Measurements from ENCODE around the gene SAPCD1. TPM values are rescaled to one million over a fixed set of nuclear protein-coding genes. Genes with fewer than 3 reads are reported as not detected.

The SAPCD1 gene
- total RNA-seq, 2 donors from 2014 or later, result 1.7 to 8.9 TPM

- H3K27ac ChIP-seq, result no peak within 1 kb of the TSS
- intact Hi-C loops (cut with DNase I), result no loop called here
- TF ChIP-seq CTCF (IDR thresholded peaks at IDR 0.05), result no peak
These were observed 39.0 kb upstream of the SAPCD1 start, which contains the start of gene MPIG6B for GRCh38 chr6:31723245-31723979. Gene MPIG6B, plus strand, starts transcription at chr6:31723373. Its CDS starts 11 bp downstream, at chr6:31723384.

GRCh38 chr6:31723980-31724691, 38.3 kb upstream of the SAPCD1 start:
- H3K4me1 ChIP-seq, result peaks cover 13% of the 10 kb centered on the region
- no peak for TF ChIP-seq CTCF (IDR thresholded peaks at IDR 0.05)
- no peaks in the 10 kb centered on the region for H3K9me3 ChIP-seq

More at GRCh38 chr6:31723245-31723979, 39.0 kb upstream of the SAPCD1 start, which contains the start of gene MPIG6B:
- Histone ChIP-seq H3K4me1 (peaks cover 13% of the 10 kb centered on the region), H3K36me3 (no peaks in the 10 kb centered on the region), H3K27me3 (no peaks in the 10 kb centered on the region), H3K9me3 (no peaks in the 10 kb centered on the region), H3K4me3 (no peak within 1 kb of the TSS), H3K9ac (ENCODE audit: low read depth in 2 of 2, low read length in 2 of 2) (no peak within 1 kb of the TSS)
- DNase-seq, result no peak

GRCh38 chr6:31725502-31726350, 36.7 kb upstream of the SAPCD1 start:
- H3K36me3 ChIP-seq, result no peaks in the 10 kb centered on the region
- H3K4me3 ChIP-seq, result no peak overlapping the region
- no peaks in the 10 kb centered on the region for H3K9me3 ChIP-seq
- no peak overlapping the region for H3K9ac ChIP-seq (ENCODE audit: low read depth in 2 of 2, low read length in 2 of 2)
- H3K27ac ChIP-seq, result no peak overlapping the region
- no peak for TF ChIP-seq CTCF (IDR thresholded peaks at IDR 0.05)
- peaks cover 13% of the 10 kb centered on the region for H3K4me1 ChIP-seq
- DNase-seq, result no peak
- no peaks in the 10 kb centered on the region for H3K27me3 ChIP-seq
- intact Hi-C loops (cut with DNase I), result no loop called here

More at GRCh38 chr6:31723980-31724691, 38.3 kb upstream of the SAPCD1 start:
- no peak overlapping the region for H3K4me3 ChIP-seq
- no peak for DNase-seq
- H3K27ac ChIP-seq, result no peak overlapping the region
- no peaks in the 10 kb centered on the region for H3K27me3 ChIP-seq
- H3K9ac ChIP-seq (ENCODE audit: low read depth in 2 of 2, low read length in 2 of 2), result no peak overlapping the region
- H3K36me3 ChIP-seq, result no peaks in the 10 kb centered on the region
- intact Hi-C loops (cut with DNase I), result no loop called here

- Histone ChIP-seq H3K4me3 (no peak overlapping the region), H3K9ac (ENCODE audit: low read depth in 2 of 2, low read length in 2 of 2) (peak overlapping the region; percentile 4 to 95), H3K9me3 (no peaks in the 10 kb centered on the region), H3K27ac (peak overlapping the region; percentile 96), H3K36me3 (peaks cover 6% of the 10 kb centered on the region), H3K4me1 (peaks cover 13% of the 10 kb centered on the region), H3K27me3 (no peaks in the 10 kb centered on the region)
- DNase-seq, result no peak
- intact Hi-C loops (cut with DNase I), result no loop called here
- TF ChIP-seq CTCF (IDR thresholded peaks at IDR 0.05), result no peak
These were observed 35.3 kb upstream of the SAPCD1 start for GRCh38 chr6:31727034-31727716.
